HG03558 (cell line): ENCODE measurements around the gene EP300.
"Not testable (repeated sequence)": the region's sequence is repeated elsewhere in the genome, so short reads cannot be mapped to it uniquely, and the experiment has no call there.

Experiments
- ATAC-seq: cut with Tn5 transposase; IDR thresholded peaks from one replicate; pipeline ENCODE4 v1.9.1; 2021; ENCODE audit warnings: moderate number of reproducible peaks; ENCODE audit not compliant: unreplicated experiment; ENCODE audit errors: extremely low read depth

Gene EP300

GRCh38 chr22:41092023-41092817 lies at the start of gene EP300:
TSS of gene EP300 (plus strand) at chr22:41092592. CDS start at chr22:41093005, 413 bp downstream.
- ATAC-seq, result peak; percentile 16

GRCh38 chr22:41043722-41044121 lies 48.7 kb upstream of the EP300 start:
- no peak for ATAC-seq

- not testable (repeated sequence) for ATAC-seq
These were observed 46.8 kb upstream of the EP300 start for GRCh38 chr22:41045575-41045974.

- ATAC-seq, result no peak
These were observed 44.6 kb upstream of the EP300 start for GRCh38 chr22:41047801-41048211.

GRCh38 chr22:41048345-41048744 lies 44.0 kb upstream of the EP300 start:
- ATAC-seq, result not testable (repeated sequence)

GRCh38 chr22:41048791-41049717 lies 43.3 kb upstream of the EP300 start:
- ATAC-seq, result no peak

GRCh38 chr22:41049795-41050194 lies 42.6 kb upstream of the EP300 start:
- not testable (repeated sequence) for ATAC-seq

GRCh38 chr22:41050883-41051282 lies 41.5 kb upstream of the EP300 start:
- ATAC-seq, result no peak

GRCh38 chr22:41052661-41053490 lies 39.5 kb upstream of the EP300 start:
- ATAC-seq, result no peak

GRCh38 chr22:41057076-41057475 lies 35.3 kb upstream of the EP300 start:
- no peak for ATAC-seq

GRCh38 chr22:41062146-41062545 lies 30.2 kb upstream of the EP300 start:
- no peak for ATAC-seq

GRCh38 chr22:41064326-41064725 lies 28.1 kb upstream of the EP300 start:
- not testable (repeated sequence) for ATAC-seq

GRCh38 chr22:41066341-41066740 lies 26.1 kb upstream of the EP300 start:
- ATAC-seq, result not testable (repeated sequence)

GRCh38 chr22:41067968-41068367 lies 24.4 kb upstream of the EP300 start:
- not testable (repeated sequence) for ATAC-seq

GRCh38 chr22:41070665-41071331 lies 21.6 kb upstream of the EP300 start:
- ATAC-seq, result no peak

- no peak for ATAC-seq
These were observed 18.3 kb upstream of the EP300 start for GRCh38 chr22:41074061-41074460.

GRCh38 chr22:41074466-41074865 lies 17.9 kb upstream of the EP300 start:
- no peak for ATAC-seq

- no peak for ATAC-seq
These were observed 17.3 kb upstream of the EP300 start for GRCh38 chr22:41074941-41075710.

- no peak for ATAC-seq
These were observed 16.4 kb upstream of the EP300 start for GRCh38 chr22:41075946-41076345.
